Activated gamma-delta T cell treated with Interleukin-2 at 50 U/mL for 16 hours (primary cell): ENCODE results near the gene FAM50A.
"Not testable (repeated sequence)": the region's sequence is repeated elsewhere in the genome, so short reads cannot be mapped to it uniquely, and the experiment has no call there.

ENCODE experiments used
- DNase-seq: peaks from one replicate; pipeline ENCODE4 v3.0.0-alpha.2; 2020

FAM50A gene

DNA sequence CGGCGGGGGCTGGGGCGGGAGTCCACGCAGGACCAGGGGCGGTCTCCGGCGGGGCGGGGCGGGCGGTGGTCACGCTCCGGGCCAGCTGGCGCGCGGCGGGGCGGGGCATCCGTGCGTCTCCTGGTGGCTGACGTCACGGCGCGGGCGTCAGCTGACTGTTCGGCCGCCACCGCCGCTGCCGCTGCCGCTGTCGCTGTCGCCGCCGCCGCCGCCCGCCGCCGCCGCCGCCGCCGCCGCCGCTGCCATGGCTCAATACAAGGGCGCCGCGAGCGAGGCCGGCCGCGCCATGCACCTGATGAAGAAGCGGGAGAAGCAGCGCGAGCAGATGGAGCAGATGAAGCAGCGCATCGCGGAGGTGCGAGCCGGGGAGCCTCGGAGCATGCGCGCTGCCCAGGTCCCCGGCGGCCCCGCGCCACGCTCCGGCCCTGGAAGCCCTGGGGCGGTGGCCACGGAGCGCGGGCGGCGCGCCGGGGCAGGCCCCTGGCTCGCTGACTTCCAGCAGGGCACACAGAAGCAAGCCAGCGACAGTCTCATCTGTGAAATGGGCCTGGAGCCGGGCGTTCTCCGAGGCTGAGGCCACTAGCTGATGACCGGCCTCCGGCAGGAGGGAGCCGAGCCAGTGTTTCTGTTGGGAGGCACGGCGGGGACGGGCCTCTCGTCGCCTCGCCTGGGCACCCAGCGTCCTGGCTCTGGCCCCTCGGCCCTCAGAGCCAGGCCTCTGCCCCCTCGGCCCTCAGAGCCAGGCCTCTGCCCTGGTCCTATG lies at the start of gene FAM50A:
FAM50A (plus strand) TSS at position 150 of the 763 bp plus-strand sequence; CDS start at position 245, 95 bp downstream.
- DNase-seq: peak; percentile 64

DNA sequence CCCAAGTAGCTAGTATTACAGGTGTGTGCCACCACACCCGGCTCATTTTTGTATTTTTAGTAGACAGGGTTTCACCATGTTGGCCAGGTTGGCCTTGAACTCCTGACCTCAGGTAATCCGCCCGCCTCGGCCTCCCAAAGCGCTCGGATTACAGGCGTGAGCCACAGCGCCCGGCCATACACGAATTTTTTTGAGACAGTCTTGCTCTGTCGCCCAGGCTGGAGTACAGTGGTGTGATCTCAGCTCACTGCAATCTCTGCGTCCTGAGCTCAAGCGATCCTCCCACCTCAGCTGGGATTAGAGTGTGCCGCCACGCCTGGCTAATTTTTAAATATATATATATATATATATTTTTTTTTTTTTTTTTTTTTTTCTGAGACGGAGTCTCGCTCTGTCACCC lies 47.6 kb upstream of the FAM50A start:
- DNase-seq: not testable (repeated sequence)

DNA sequence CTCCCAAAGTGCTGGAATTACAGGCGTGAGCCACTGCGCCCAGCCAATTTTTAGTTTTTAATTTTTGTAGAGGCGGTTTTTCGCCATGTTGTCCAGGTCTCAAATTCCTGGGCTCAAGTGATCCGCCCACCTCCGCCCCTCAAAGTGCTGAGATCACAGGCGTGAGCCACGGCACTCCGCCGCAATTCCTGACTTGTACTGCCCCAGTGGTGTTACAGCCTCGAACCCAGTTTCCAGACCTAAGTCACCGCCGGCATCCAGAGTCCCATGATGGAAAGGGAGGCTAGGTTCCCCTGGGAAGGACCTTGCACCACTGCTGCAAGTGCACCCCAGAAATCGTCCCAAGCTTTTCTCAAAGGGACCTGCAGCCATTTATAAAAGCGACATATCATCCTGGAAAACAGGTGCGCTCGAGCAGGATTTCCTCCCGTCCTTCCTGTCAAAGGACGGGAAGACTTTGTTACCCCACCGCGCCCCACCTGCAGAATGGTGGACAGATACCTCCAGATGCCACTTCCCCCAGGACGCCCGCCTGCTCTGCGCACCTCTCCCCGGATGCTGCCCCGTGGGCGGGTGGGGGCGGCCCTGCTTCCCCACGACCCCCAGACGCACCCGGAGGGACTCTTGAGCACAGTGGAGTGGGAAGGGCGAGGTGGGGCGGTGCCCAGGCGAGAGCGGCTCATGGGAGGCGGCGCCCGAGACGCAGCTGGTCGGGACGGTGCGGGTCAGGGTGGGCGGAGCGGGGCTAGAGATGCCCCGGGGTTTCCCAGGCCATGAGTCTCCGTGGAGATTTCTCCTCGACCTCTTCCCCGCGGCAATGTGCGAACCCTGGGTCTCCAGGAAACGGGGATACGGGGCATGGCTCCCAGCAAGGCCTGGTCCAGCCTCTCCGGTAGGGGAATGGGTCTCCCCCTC lies 46.7 kb upstream of the FAM50A start:
- peak; percentile 51 for DNase-seq

DNA sequence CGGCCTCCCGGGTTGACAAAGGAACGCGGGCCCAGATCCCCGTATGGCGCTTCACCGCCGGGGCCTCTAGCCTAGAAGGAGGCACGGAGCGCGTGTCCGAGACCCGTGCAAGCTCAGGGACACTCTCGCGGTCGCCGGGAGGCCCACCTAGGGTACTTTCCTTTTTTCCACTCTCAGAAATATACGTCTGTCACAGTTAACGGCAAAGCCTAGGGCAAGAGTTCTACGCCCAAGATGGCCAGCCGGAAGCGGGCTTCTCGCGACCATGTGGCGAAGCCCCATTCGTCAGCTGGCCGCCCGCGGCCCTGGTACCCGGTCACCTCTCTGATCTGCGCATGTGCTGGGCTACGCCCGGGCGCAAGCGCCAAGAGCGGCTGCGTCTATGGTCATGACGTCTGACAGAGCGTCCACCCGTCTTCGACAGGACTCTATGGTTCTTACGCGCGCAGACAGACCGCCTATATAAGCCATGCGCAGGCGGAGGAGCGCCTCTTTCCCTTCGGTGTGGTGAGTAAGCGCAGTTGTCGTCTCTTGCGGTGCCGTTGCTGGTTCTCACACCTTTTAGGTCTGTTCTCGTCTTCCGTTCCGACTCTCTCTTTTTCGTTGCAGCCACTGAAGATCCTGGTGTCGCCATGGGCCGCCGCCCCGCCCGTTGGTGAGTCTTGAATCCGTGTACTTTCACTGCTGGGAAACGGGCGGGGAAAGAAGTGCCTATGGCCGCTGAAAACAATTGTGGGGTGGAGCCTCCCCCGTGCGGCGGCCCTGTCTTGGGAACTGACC lies 45.9 kb upstream of the FAM50A start, which contains the start of gene RPL10:
RPL10 (plus strand) TSS at position 490 of the 780 bp plus-strand sequence; CDS start at position 633, 143 bp downstream.
- DNase-seq: peak; percentile 85

- peak; percentile 81 for DNase-seq
These were observed 45.0 kb upstream of the FAM50A start for GRCh38 chrX:154398668-154399526.

GRCh38 chrX:154399527-154400368 lies 44.2 kb upstream of the FAM50A start:
- no peak for DNase-seq

- not testable (repeated sequence) for DNase-seq
These were observed 43.5 kb upstream of the FAM50A start for GRCh38 chrX:154400369-154400817.

- DNase-seq: no peak
These were observed 42.7 kb upstream of the FAM50A start for GRCh38 chrX:154401045-154401799.

GRCh38 chrX:154401918-154402621 lies 41.9 kb upstream of the FAM50A start:
- no peak for DNase-seq

DNA sequence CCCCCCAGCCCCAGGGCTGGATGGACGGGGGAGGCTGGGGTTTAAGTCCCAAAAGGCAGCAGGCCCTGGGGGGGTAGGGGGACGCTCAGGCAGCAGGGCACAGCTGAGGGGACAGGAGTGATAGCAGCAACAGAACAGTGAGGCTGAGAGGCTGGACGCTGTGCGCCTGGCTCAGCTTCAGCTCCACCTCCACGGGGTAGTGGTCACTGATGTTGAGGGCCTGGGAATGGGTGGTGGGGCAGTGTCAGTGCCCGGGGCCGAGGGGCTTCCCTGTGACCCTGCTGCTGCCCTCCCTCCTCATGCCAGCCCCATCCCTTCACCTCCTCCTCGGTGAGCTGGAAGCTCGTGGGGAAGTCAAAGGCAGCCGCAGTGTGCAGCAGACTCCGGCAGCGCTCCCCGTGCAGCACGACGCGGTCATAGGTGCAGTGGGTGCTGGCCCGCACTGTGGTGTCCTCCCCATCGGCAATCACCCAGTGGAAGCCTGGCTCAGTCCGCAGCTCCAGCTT lies 41.3 kb upstream of the FAM50A start:
- DNase-seq: no peak

DNA sequence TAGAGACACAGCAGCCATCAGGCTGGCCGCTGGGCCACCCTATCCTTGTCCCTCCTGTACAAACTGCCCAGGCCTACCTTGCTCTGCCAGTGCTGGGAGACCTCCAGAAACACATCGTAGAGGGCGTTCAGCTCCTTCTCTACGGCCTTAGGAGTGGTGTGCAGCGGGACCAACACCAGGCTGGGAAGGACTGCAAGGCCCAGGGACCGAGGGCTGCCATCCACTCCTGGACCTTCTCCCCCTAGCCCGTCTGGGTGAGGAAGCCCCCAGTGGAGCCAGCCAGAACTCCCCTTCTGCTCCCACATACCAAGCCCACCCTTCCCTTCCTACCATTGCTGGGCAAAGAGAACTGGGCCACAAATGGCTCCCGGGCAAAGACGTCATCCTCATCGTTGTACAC lies 40.7 kb upstream of the FAM50A start:
- no peak for DNase-seq

GRCh38 chrX:154403858-154404257 lies 40.1 kb upstream of the FAM50A start:
- DNase-seq: no peak

DNA sequence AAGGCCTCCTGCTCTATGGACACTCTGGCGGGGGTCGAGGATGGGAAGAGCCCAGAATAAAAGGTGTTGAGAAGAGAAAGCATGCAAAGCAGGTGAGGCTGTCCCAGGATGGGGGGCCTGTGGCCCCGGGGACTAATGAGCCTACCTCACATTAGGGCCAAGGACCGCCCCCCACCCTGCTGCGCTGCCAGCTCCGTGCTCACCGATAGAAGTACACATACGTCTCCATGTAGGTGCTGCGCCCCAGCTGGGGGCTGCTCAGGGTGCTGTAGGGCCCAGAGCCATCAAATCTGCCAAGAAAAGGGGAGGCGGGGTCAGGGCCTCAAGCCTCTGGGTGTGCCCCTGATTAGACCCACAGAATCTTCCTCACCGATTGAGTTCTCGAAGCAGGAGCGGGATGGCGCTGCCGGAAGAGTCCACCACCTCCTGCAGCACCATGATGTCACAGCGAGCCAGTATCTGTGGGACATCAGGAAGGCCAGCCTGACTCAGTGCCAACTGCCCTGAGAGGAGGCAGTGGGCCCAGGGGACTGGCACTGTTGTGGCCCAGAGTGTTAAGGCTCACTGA lies 39.2 kb upstream of the FAM50A start:
- no peak for DNase-seq

GRCh38 chrX:154408659-154409221 lies 35.2 kb upstream of the FAM50A start:
- DNase-seq: no peak

DNA sequence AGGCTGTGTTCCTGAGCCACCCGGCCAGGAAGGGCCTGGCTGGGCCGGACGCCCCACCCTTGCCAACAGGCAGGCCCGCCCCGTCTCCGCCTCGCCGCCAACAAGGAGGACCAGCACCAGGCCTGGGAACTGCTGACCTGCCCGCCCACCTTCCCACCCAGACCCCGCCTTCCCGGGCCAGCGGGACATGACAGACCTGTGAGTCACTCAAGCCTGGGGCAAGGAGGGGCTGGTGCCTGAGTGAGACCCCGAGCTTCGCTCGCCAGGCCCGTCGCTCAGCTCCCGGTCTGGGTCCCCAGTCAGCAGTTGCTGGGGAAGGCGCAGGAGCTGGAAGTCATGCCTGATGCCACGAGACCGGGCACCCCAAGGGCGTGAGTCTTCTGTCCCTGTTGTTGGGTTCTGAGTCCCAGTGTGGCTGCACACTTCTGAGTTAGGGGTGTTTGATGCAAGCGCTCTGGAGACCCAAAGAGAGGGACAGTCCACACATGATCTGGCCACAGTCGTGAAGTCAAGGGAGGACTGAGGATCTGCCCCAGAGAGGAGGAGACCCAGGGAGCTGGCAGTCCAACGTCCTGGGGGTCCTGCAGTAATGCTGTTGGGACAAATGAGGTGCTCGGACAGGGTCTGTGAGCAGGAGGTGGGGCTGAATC lies 34.6 kb upstream of the FAM50A start, which contains the start of gene DNASE1L1:
DNASE1L1 (minus strand) TSS at position 33 of the 650 bp plus-strand sequence. CDS start 3,686 bp downstream, outside the sequence.
- no peak for DNase-seq

DNA sequence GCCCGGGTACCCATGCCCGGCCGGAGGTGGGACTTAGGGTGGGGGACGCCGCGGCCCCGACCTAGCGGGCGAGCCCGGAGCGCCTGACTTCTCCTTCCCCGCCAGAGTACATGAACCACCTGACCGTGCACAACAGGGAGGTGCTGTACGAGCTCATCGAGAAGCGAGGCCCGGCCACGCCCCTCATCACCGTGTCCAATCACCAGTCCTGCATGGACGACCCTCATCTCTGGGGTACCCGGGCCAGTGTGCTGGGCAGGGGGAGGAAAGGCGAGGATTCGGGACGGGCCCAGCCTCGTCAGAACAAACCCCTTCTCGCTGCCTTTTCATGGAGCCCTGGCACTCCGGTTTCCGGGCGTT lies 32.0 kb upstream of the FAM50A start:
- DNase-seq: peak; percentile 44

- DNase-seq: no peak
These were observed 31.5 kb upstream of the FAM50A start for GRCh38 chrX:154412468-154412867.

GRCh38 chrX:154413142-154413541 lies 30.8 kb upstream of the FAM50A start:
- no peak for DNase-seq
